Gastrocnemius medialis (tissue), 4 donors: ENCODE measurements around the gene CXCL6.

Source experiments
- POLR2A ChIP-seq, 2 donors: fragments of 450-650 bp; IDR thresholded peaks; one replicate each; pipeline ENCODE4 v1.6.1; 2017; ENCODE audit warnings: antibody characterized with exemption in 2 of 2, mild to moderate bottlenecking in 2 of 2, moderate library complexity in 2 of 2
- TF ChIP-seq, protein P1 (sequence below), 5 experiments: fragments of 450-650 bp in 3 of 5; fragments of 200-600 bp in 2 of 5; sonication (generic) in 2 of 5; IDR thresholded peaks in 4 of 5; conservative IDR thresholded peaks in 1 of 5; 1 replicate in 4 of 5; 2 replicates in 1 of 5; pipeline ENCODE4 v1.5.1; 2016 to 2019; ENCODE audit warnings: antibody characterized with exemption in 5 of 5, mild to moderate bottlenecking in 3 of 5, moderate library complexity in 3 of 5

DNA sequence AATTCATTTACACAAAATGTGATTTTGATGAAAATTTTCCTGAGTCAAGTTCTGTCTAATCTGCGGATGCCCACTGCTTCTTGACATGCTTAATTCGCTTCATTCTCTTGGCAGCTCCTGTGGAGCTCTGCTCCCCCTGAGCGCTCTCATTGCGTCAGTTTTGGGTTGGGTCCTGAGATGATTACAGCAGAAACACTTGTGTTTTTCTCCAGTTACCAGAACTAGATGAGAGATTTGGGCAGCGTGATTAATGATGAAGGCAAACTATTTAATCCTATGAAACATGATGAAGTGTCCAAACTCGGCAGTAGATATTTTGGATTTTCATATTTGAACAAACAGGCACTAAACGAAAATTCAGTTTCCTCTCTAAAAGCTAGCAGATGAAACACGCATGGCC lies 28.5 kb downstream of the CXCL6 start:
- TF ChIP-seq, protein P1, sequence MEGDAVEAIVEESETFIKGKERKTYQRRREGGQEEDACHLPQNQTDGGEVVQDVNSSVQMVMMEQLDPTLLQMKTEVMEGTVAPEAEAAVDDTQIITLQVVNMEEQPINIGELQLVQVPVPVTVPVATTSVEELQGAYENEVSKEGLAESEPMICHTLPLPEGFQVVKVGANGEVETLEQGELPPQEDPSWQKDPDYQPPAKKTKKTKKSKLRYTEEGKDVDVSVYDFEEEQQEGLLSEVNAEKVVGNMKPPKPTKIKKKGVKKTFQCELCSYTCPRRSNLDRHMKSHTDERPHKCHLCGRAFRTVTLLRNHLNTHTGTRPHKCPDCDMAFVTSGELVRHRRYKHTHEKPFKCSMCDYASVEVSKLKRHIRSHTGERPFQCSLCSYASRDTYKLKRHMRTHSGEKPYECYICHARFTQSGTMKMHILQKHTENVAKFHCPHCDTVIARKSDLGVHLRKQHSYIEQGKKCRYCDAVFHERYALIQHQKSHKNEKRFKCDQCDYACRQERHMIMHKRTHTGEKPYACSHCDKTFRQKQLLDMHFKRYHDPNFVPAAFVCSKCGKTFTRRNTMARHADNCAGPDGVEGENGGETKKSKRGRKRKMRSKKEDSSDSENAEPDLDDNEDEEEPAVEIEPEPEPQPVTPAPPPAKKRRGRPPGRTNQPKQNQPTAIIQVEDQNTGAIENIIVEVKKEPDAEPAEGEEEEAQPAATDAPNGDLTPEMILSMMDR (IDR thresholded peaks at IDR 0.05 in 4 of 5, conservative IDR thresholded peaks at IDR 0.05 in 1 of 5), result no peak
- no peak for TF ChIP-seq POLR2A (IDR thresholded peaks at IDR 0.05)
